Activated T-helper 1 cell treated with anti-CD3 and anti-CD28 coated beads, Interleukin-2, amount 50 U/mL, for 16 hours (primary cell): ENCODE data around the gene SCAPER.
"Not testable (repeated sequence)": the region's sequence is repeated elsewhere in the genome, so short reads cannot be mapped to it uniquely, and the experiment has no call there.

Experiments used
- DNase-seq, 2 donors: peaks; one replicate each; pipeline ENCODE4 v3.0.0-alpha.2; 2020; ENCODE audit warnings: low read depth in 1 of 2, low spot score in 1 of 2

SCAPER gene

DNA sequence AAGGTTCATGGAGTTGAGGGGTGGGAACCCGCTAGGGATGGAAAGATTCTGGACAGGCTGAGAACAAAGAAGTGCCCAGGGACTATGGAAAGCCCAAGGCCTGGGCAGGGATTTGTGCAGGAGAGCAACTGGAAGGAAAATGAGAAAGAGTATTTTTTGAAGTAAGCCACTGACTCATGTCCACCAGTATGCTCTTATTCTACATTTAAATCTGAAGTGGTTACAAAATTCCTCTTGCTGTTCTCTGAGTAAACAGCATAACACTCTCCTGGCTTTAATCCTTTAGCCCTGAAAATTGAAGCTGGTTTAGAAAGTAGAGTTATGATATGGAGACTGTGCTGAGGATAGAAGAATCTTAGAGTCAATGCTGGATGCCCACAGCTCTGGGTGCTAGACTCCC, 403.4 kb downstream of the SCAPER start:
- DNase-seq, result no peak

- no peak for DNase-seq
These were observed 404.1 kb downstream of the SCAPER start for GRCh38 chr15:76501011-76501410.

DNA sequence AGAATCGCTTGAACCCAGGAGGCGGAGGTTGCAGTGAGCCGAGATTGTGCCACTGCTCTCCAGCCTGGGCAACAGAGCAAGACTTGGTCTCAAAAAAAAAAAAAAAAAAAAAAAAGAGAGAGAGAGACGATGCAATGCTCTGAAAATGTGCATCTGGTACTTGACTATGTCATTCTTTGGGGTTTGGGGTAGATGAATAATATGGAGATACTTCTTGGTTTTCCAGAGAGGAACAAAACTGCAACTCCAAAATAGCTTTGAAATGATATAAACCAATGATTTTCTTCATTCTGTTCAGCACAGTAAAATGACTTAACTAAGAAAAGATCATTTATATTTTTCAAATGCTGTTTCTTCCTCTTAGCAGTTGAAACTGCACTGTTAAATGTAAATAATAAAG, 409.7 kb downstream of the SCAPER start:
- DNase-seq, result no peak

DNA sequence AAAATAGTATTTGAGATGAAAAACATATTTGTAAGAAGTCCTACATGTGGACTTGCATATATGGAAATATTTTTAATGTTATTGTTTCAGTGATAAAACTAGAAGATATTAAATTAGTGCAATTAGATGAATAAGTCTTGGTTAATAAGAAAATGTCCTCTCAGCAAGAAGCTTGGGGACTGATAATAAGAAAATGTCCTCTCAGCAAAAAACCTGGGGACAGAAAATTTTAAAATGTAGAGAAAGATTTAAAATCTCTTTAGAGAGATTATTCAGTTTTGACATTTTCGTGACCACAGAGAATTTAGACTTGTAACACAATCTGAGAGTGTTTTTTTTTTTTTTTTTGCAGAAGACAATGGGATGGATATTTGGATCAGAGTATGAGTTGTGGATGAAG, 412.6 kb downstream of the SCAPER start:
- no peak for DNase-seq

GRCh38 chr15:76483752-76484151, 421.4 kb downstream of the SCAPER start:
- no peak for DNase-seq

GRCh38 chr15:76483018-76483417, 422.1 kb downstream of the SCAPER start:
- no peak for DNase-seq

- DNase-seq, result no peak
These were observed 424.9 kb downstream of the SCAPER start for GRCh38 chr15:76480267-76480666.

DNA sequence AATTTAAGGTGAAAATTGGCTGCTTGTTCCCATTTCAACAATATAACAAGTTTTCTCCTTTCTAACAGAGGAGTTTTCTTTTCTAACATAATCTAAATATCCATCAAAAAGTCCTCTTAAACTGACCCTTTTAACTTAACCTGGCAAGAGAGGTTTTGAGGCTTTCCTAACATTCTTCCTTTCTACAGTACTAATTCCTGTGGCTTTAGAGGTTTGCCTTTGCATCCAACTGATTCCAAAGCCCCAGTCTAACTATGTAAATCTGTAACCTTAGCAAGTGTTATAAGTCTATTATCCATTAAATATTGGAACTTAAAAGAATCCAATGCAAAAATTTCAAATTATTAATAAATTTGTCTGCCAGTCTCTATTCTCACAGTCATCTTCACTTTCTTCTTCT, 434.4 kb downstream of the SCAPER start:
- no peak for DNase-seq

DNA sequence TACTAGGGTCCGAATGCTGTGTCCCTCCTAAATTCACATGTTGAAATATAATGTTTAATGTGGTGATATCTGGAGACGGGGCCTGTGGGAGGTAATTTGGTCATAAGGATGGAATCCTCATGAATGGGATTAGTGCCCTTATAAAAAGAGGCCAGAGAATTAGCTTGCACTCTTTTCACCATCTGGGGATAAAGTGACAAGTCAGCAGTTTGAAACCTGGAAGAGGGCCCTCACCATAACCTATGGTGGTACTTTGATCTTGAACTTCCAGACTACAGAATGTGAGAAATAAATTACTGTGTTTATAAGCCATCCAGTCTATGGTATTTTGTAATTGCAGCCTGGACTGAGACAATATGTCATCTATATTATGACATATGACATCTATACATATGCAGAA, 436.4 kb downstream of the SCAPER start:
- DNase-seq, result no peak

DNA sequence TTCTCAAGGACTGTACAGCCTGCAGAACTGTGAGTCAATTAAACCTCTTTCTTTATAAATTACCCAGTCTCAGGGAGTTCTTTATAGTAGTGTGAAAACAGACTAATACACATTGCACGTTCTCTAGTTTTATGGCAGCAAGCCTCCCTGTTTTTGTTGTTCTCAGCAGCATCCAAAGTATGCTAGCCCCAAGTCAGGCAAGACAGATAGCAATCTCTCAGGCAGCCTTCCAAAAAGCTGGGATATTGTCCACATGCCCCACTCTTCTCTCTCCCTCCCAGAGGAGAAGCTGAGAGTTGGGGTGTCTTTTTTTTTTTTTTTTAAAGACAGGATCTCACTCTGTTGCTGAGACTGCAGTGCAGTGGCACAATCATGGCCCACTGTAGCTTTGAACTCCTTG, 438.0 kb downstream of the SCAPER start:
- DNase-seq, result no peak

GRCh38 chr15:76465728-76466127, 439.4 kb downstream of the SCAPER start:
- DNase-seq, result no peak

DNA sequence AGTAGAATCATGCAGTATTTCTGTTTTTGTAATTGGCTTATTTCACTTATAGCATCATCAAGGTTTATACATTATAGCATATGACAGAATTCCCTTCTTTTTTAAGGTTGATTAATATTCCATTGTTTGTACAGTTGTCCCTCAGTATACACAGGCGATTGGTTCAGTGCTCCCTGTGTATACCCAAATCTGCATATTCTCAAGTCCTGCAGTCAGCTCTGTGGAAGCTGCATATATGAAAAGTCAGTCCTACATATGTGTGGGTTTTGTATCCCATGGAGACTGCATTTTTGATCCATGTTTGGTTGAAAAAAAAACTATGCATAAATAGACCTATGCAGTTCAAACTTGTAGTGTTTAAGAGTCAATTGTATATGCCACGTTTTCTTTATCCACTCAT, 440.9 kb downstream of the SCAPER start:
- no peak for DNase-seq

- DNase-seq, result no peak
These were observed 444.3 kb downstream of the SCAPER start for GRCh38 chr15:76460871-76461270.

GRCh38 chr15:76460347-76460746, 444.8 kb downstream of the SCAPER start:
- no peak for DNase-seq

DNA sequence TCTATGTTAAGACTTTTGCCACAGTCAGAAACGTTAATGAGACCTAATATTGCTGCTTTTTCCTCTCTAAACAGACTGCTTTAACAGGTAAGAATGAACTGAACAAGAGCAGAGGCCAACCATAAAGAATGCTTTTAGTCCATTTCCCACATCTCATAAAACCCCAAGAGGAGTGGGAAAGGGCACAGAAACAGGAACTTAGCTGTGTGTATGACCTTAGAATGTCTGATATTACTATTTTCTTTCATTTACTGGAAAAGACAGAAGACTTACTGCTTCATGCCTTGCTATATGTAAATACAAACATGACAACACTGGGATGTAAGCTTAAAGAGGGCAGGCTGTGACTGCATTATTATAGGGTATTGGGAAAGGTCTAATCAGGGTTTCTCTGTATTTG, 453.6 kb downstream of the SCAPER start:
- no peak for DNase-seq

DNA sequence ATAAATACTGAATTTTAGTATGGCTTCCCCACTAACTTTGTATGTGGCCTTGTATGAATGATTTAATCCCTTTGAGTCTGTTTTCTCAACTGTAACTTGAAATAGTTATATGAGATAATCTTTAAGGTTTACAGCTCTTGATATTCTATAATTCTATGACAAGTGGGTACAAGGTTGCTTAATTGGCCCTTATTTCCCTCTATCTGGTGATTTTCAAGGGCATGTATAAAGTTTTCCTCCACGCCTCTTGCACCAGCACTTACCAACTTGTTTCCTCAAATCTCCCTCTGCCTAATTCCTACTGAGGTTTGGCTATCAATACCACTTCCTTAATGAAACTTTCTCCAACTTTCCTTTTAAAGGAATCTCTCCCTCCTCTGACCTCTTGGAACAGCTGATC, 455.7 kb downstream of the SCAPER start:
- no peak for DNase-seq

DNA sequence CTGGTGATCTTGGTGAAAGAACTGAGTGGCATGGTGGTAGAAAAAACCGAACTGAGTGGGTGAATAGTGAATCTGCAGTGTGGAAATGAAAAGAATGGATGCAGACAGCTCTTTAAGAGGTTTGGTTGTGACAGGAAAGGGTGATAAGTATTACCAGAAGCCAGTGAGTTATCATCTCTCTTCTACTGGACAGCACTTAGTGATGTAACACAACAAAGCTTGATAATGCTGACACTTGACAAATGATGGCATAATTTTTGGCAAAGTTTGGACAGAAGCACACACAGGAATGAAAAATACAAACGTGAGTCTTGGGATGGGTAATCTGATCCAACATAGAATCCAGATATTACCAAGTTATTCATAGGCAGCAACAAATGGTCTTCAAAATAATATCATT, 456.4 kb downstream of the SCAPER start:
- no peak for DNase-seq

DNA sequence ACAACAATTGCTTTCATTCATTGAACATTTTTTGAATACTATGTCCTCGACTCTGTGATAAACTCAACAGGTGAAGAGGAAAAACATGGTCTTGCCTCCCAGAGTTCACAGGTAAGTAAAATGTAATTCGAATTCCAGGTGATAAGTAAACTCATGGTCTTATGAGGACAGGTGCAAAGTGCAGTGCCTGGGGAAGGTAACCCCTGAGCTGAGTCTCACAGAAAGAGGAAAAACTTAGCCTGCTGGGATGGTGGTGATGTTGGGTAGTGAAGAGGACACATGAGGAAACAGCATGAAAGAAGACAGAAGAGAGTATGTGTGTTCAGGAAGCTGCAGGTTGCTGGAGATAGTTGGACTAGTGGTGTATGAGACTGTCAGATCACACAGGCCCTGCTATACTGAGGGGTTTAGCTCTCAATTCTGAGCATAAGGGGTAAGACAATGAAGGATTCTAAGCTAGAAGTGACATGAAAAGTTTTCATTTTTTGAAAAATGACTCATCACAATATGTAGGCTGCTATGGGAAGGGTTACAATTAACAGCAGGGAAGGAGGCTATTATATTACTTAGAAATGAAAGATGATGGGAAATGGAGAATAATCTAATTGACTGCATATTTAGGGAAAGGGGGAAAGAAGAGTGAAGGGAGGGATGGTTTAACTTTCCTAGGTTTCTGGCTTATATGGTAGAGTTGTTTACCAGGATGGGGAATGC, 457.3 kb downstream of the SCAPER start:
- no peak for DNase-seq

GRCh38 chr15:76440441-76440840, 464.7 kb downstream of the SCAPER start:
- DNase-seq, result no peak

DNA sequence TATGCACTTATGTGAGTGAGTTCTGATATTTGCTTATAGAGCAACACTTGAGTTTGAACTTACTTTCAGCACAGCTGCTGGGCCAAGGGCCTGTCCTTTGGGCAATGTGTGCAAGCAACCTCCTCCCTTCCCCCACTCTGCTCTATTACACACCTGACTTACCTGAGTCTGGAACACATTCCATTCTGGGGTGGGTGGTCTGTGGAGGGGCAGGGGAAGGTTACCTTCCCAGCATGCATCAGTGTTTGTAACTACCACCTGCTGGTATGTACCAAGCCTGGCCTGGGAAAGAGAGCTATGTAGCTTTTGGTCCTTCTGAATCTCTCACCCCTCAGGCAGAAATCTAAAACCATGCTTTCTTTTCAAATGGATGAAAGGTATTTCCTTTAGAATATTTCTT, 465.6 kb downstream of the SCAPER start:
- no peak for DNase-seq

DNA sequence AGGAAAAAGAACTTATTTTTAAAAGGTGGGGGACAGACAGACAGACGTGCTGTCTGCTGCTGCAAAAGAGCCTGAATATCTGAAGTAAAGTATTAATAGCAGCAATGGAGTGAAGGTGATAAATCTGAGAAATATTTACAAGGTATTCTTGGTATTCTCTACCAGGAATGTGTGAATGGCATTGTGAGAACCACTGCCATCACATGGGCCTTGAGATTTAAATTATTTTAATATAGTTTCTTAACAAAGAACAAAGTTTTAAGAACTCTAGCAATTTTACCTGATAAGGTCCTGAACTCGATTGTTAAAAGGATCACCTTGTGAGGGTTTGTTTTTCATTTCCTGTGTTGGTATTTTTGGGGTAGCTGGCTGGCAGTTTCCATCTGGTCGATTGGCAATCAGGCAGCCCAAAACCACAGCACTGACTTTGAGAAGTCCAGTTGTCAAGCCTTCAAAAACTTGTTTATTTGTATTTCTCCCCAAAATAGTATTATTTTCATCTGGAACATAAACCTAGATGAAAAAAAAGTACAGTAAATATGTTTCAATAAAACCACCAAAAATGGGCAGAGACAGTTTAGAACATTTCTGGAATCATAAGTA, 471.2 kb downstream of the SCAPER start:
- no peak for DNase-seq

DNA sequence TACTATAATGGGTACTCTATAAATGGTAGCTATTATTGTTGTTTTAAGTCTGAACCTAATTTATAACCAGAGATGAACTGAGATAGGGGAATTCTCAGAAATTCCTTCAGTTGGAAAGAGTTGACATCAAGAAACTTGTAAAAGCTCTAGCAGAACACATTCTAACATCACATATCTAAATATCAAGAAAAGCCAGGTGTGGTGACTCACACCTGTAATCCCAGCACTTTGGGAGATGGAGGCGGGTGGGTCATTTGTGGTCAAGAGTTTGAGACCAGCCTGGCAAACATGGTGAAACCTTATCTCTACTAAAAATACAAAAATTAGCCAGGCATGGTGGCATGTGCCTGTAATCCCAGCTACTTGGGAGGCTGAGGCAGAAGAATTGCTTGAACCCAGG, 472.1 kb downstream of the SCAPER start:
- DNase-seq, result not testable (repeated sequence)

GRCh38 chr15:76432604-76433003, 472.5 kb downstream of the SCAPER start:
- no peak for DNase-seq
